ENCODE results near the gene DNAI1. TPM values are rescaled to one million over a fixed set of nuclear protein-coding genes. Genes with fewer than 3 reads are reported as not detected.

DNAI1 gene
- total and polyA plus RNA-seq, 2 experiments from 2014 or later, result 1.6 to 2.2 TPM

DNA sequence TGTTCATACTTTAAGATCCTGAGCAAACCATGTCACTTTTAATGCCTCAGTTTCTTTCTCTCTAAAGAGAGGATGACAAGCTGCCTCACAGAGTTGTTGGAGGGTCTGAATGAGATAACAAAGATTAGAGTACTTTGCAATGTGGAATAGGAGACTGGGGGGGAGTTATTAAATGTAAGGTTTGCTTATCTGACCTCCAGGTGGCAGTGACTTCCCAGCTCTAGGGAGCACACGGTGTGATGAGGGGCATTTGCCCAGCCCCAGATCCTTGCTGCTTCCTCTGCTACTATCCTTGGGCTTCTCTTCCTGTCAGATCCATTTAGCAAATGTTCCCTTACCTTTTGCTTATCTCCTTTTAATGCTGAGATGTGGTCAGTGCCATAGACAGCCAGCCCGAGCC, 33.4 kb downstream of the DNAI1 start:
- H3K27ac ChIP-seq, result no peak overlapping the region
- H3K27me3 ChIP-seq, result no peaks in the 10 kb centered on the region
- no peak overlapping the region for H3K4me3 ChIP-seq
- no peaks in the 10 kb centered on the region for H3K9me3 ChIP-seq (ENCODE audit: low read depth)
- TF ChIP-seq, protein P1, sequence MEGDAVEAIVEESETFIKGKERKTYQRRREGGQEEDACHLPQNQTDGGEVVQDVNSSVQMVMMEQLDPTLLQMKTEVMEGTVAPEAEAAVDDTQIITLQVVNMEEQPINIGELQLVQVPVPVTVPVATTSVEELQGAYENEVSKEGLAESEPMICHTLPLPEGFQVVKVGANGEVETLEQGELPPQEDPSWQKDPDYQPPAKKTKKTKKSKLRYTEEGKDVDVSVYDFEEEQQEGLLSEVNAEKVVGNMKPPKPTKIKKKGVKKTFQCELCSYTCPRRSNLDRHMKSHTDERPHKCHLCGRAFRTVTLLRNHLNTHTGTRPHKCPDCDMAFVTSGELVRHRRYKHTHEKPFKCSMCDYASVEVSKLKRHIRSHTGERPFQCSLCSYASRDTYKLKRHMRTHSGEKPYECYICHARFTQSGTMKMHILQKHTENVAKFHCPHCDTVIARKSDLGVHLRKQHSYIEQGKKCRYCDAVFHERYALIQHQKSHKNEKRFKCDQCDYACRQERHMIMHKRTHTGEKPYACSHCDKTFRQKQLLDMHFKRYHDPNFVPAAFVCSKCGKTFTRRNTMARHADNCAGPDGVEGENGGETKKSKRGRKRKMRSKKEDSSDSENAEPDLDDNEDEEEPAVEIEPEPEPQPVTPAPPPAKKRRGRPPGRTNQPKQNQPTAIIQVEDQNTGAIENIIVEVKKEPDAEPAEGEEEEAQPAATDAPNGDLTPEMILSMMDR (IDR thresholded peaks at IDR 0.05; ENCODE audit: low read depth, low read length), result no peak
- no peaks in the 10 kb centered on the region for H3K36me3 ChIP-seq
- no peak for DNase-seq (ENCODE audit: low read depth in 1 of 2, low spot score in 1 of 2)
- H3K4me1 ChIP-seq (ENCODE audit: low read depth), result no peaks in the 10 kb centered on the region

DNA sequence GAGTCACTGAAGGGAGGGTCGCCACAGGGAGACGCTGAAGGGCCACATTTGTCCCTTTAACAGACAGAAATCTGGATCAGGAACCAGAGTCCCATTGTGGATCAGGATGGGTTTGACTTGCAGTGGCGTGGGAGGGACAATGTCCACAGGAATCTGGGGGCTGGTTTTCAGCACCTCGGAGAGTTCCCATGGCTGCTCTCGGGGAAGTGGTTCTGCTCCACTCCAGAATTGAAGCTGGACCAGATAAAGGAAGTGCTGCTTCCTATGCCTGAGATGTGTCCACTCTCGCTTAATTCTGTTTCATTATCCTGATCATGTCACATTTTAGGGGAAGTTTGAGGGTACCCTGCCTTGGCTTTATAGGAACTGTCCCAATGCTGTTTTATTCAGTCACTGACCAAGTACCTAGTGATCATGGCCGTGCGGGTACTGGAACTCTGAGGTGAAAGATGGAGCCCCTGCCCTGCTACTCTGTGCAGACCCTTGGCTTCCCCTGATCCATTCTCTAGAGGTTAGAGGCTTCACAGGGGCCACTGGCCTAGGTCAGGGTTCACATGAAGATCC, 35.4 kb downstream of the DNAI1 start:
- Histone ChIP-seq H3K4me3 (no peak overlapping the region), H3K27ac (no peak overlapping the region), H3K27me3 (no peaks in the 10 kb centered on the region), H3K9me3 (ENCODE audit: low read depth) (no peaks in the 10 kb centered on the region), H3K4me1 (ENCODE audit: low read depth) (no peaks in the 10 kb centered on the region), H3K36me3 (no peaks in the 10 kb centered on the region)
- TF ChIP-seq, protein P1 (IDR thresholded peaks at IDR 0.05; ENCODE audit: low read depth, low read length), result no peak
- DNase-seq (ENCODE audit: low read depth in 1 of 2, low spot score in 1 of 2), result peak; percentile 72 to 84

DNA sequence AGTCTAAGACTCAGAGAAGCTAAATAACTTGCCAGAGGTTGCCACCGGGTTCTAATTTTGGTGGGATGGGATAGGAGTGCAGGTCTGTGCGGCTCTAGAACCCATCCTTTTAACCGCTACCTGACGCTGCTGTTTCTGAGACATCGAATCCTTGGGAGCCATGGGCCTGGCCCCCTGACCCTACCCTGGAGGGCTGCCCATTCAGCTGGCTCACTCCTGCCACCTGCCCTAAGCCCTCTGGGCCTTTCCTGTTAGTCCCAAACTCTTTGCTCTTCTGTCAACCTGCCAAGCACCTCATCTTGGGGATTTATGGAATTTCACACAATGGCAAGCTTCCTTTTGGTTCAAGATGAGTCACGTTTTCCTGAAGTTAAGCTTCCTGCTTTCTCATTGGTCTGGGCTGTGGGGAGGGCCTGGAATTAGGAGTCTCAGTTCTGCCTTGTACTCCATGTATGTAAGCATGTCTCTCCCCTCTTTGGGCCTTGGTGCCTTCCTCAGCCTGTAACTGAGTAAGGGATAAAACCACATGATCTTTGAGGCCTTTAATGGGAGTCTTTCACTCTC, 37.6 kb downstream of the DNAI1 start:
- no peaks in the 10 kb centered on the region for H3K36me3 ChIP-seq

DNA sequence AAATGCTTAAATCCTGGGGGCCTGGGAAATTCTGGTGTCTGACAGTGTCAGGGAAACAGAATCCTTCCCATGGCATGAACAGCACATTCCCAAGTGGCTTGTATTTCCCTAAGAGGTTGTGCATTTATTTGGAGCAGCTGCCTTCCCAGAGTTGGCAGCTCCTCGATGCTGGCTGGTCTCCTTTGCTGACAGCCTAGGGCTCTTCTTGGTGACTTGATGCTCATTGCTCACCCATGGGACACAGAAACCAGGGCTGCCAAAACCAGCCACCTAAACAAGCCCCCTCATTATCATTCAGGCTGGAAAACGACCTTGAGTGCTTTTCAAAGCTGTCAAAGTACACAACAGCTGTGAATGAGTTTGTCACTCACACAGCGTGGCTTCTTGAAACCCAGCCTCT, 39.9 kb downstream of the DNAI1 start:
- Histone ChIP-seq H3K27ac (no peak overlapping the region), H3K4me1 (ENCODE audit: low read depth) (no peaks in the 10 kb centered on the region), H3K4me3 (no peak overlapping the region), H3K27me3 (no peaks in the 10 kb centered on the region), H3K9me3 (ENCODE audit: low read depth) (no peaks in the 10 kb centered on the region), H3K36me3 (no peaks in the 10 kb centered on the region)
- TF ChIP-seq, protein P1 (IDR thresholded peaks at IDR 0.05; ENCODE audit: low read depth, low read length), result no peak
- DNase-seq (ENCODE audit: low read depth in 1 of 2, low spot score in 1 of 2), result no peak

More for the DNA sequence above, 37.6 kb downstream of the DNAI1 start:
- no peaks in the 10 kb centered on the region for H3K4me1 ChIP-seq (ENCODE audit: low read depth)
- H3K27ac ChIP-seq, result no peak overlapping the region
- peak in 1 of 2 donors; percentile 73 for DNase-seq (ENCODE audit: low read depth in 1 of 2, low spot score in 1 of 2)
- H3K4me3 ChIP-seq, result no peak overlapping the region
- no peaks in the 10 kb centered on the region for H3K27me3 ChIP-seq
- no peaks in the 10 kb centered on the region for H3K9me3 ChIP-seq (ENCODE audit: low read depth)
- TF ChIP-seq, protein P1 (IDR thresholded peaks at IDR 0.05; ENCODE audit: low read depth, low read length), result no peak

DNA sequence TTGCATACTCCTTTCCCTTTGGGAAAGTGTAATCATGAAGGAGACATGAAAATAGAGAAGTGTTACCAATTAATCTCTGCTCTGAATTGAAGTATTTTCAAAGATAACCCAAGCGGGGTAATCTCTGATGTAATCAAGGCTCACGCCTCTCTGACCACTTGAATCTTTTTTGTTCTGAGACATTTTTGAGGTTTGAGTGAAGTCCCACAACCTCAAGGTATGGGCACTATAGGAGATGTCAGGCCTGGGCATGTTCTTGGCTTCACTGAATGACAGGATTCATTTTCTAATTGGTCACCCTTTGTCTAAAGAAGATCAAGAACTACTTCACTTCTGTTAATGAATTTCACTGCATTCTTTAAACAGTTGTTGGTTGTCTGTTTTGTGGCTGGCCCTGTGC, 40.5 kb downstream of the DNAI1 start:
- DNase-seq (ENCODE audit: low read depth in 1 of 2, low spot score in 1 of 2), result no peak
- H3K4me3 ChIP-seq, result no peak overlapping the region
- H3K27ac ChIP-seq, result no peak overlapping the region
- no peaks in the 10 kb centered on the region for H3K4me1 ChIP-seq (ENCODE audit: low read depth)
- H3K36me3 ChIP-seq, result no peaks in the 10 kb centered on the region
- H3K9me3 ChIP-seq (ENCODE audit: low read depth), result no peaks in the 10 kb centered on the region
- no peaks in the 10 kb centered on the region for H3K27me3 ChIP-seq
- TF ChIP-seq, protein P1 (IDR thresholded peaks at IDR 0.05; ENCODE audit: low read depth, low read length), result no peak
